NCI-H748 treated with DMSO at 0.1 percent for 48 hours (cell line): ENCODE results near the gene KIF16B.
"Not testable (repeated sequence)": the region's sequence is repeated elsewhere in the genome, so short reads cannot be mapped to it uniquely, and the experiment has no call there.

Source experiments
- DNase-seq: peaks from one replicate; lab custom pipeline; 2025; lab: John Stamatoyannopoulos, UW

KIF16B gene

GRCh38 chr20:16475225-16475624 lies 98.0 kb downstream of the KIF16B start:
- DNase-seq, result no peak

GRCh38 chr20:16474363-16474762 lies 98.9 kb downstream of the KIF16B start:
- DNase-seq, result no peak

GRCh38 chr20:16472045-16472872 lies 101.0 kb downstream of the KIF16B start:
- no peak for DNase-seq

- DNase-seq, result no peak
Measured at GRCh38 chr20:16469395-16469905, 103.8 kb downstream of the KIF16B start.

- no peak for DNase-seq
Measured at GRCh38 chr20:16462711-16463110, 110.5 kb downstream of the KIF16B start.

- DNase-seq, result no peak
Measured at GRCh38 chr20:16459019-16459700, 114.1 kb downstream of the KIF16B start.

GRCh38 chr20:16457514-16457913 lies 115.7 kb downstream of the KIF16B start:
- no peak for DNase-seq

GRCh38 chr20:16455324-16455723 lies 117.9 kb downstream of the KIF16B start:
- DNase-seq, result no peak

- no peak for DNase-seq
Measured at GRCh38 chr20:16451982-16452381, 121.3 kb downstream of the KIF16B start.

- DNase-seq, result no peak
Measured at GRCh38 chr20:16451001-16451400, 122.2 kb downstream of the KIF16B start.

- no peak for DNase-seq
Measured at GRCh38 chr20:16446991-16447390, 126.3 kb downstream of the KIF16B start.

- no peak for DNase-seq
Measured at GRCh38 chr20:16446246-16446645, 127.0 kb downstream of the KIF16B start.

- no peak for DNase-seq
Measured at GRCh38 chr20:16445482-16445881, 127.8 kb downstream of the KIF16B start.

GRCh38 chr20:16444057-16444777 lies 129.0 kb downstream of the KIF16B start:
- DNase-seq, result no peak

- DNase-seq, result no peak
Measured at GRCh38 chr20:16441546-16442164, 131.6 kb downstream of the KIF16B start.

- no peak for DNase-seq
Measured at GRCh38 chr20:16440686-16441085, 132.6 kb downstream of the KIF16B start.

- not testable (repeated sequence) for DNase-seq
Measured at GRCh38 chr20:16439540-16439939, 133.7 kb downstream of the KIF16B start.

GRCh38 chr20:16438100-16438499 lies 135.1 kb downstream of the KIF16B start:
- no peak for DNase-seq

GRCh38 chr20:16437387-16437996 lies 135.8 kb downstream of the KIF16B start:
- DNase-seq, result no peak

- DNase-seq, result peak; percentile 18
Measured at GRCh38 chr20:16434062-16434664, 139.1 kb downstream of the KIF16B start.

- DNase-seq, result no peak
Measured at GRCh38 chr20:16433293-16433580, 140.0 kb downstream of the KIF16B start.
